Breast epithelium (tissue), 3 donors: ENCODE data around the gene OPCML.

ENCODE experiments used
- POLR2AphosphoS5 ChIP-seq, 3 donors: sonication (generic); formaldehyde crosslinking; IDR thresholded peaks; one replicate each; pipeline ENCODE4 v1.6.1; 2017; ENCODE audit warnings: antibody characterized with exemption in 3 of 3
- TF ChIP-seq, protein P1 (sequence below), 3 donors: fragments of 450-650 bp; IDR thresholded peaks; one replicate each; pipeline ENCODE4 v1.5.1; 2016 to 2017; ENCODE audit warnings: antibody characterized with exemption in 3 of 3, mild to moderate bottlenecking in 3 of 3, moderate library complexity in 3 of 3

DNA sequence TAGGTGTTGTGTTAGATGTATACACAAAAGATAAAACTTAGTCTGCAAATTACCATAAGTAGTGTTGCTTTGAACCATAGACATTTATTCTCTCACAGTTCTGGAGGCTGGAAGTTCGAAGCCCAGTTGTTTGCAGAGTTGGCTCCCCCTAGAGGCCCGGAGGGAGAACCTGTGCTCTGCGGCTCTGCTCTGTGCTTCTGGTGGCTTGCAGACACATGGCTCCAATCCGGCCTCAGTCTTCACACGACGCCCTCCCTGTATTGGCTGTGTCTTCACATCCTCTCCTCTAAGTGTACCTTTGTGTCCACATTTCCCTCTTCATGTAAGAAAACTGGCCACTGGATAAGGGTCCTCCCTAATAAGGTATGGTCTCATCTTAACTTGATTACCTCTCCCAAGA is 128.4 kb downstream of the OPCML start:
- TF ChIP-seq, protein P1, sequence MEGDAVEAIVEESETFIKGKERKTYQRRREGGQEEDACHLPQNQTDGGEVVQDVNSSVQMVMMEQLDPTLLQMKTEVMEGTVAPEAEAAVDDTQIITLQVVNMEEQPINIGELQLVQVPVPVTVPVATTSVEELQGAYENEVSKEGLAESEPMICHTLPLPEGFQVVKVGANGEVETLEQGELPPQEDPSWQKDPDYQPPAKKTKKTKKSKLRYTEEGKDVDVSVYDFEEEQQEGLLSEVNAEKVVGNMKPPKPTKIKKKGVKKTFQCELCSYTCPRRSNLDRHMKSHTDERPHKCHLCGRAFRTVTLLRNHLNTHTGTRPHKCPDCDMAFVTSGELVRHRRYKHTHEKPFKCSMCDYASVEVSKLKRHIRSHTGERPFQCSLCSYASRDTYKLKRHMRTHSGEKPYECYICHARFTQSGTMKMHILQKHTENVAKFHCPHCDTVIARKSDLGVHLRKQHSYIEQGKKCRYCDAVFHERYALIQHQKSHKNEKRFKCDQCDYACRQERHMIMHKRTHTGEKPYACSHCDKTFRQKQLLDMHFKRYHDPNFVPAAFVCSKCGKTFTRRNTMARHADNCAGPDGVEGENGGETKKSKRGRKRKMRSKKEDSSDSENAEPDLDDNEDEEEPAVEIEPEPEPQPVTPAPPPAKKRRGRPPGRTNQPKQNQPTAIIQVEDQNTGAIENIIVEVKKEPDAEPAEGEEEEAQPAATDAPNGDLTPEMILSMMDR (IDR thresholded peaks at IDR 0.05) = no peak
- TF ChIP-seq POLR2AphosphoS5 (IDR thresholded peaks at IDR 0.05) = no peak
